Ovary (tissue), 3 donors: ENCODE results near the gene PCDHGC5.

Experiments
- EP300 ChIP-seq: sonication (generic); formaldehyde crosslinking; IDR thresholded peaks from one replicate; pipeline ENCODE4 v1.6.1; 2017; ENCODE audit warnings: antibody characterized with exemption
- POLR2A ChIP-seq: fragments of 450-650 bp; IDR thresholded peaks from one replicate; pipeline ENCODE4 v1.6.1; 2017; ENCODE audit warnings: antibody characterized with exemption, mild to moderate bottlenecking, moderate library complexity
- TF ChIP-seq, protein P1 (sequence below), 3 donors: fragments of 450-650 bp in 2 of 3; fragments of 200-600 bp in 1 of 3; IDR thresholded peaks; one replicate each; pipeline versions ENCODE4 v1.5.1 to v1.8.0; 2016 to 2022; ENCODE audit warnings: antibody characterized with exemption in 3 of 3, mild to moderate bottlenecking in 1 of 3
- donor health status: DM: no; HTN: no; CAD: no.

DNA sequence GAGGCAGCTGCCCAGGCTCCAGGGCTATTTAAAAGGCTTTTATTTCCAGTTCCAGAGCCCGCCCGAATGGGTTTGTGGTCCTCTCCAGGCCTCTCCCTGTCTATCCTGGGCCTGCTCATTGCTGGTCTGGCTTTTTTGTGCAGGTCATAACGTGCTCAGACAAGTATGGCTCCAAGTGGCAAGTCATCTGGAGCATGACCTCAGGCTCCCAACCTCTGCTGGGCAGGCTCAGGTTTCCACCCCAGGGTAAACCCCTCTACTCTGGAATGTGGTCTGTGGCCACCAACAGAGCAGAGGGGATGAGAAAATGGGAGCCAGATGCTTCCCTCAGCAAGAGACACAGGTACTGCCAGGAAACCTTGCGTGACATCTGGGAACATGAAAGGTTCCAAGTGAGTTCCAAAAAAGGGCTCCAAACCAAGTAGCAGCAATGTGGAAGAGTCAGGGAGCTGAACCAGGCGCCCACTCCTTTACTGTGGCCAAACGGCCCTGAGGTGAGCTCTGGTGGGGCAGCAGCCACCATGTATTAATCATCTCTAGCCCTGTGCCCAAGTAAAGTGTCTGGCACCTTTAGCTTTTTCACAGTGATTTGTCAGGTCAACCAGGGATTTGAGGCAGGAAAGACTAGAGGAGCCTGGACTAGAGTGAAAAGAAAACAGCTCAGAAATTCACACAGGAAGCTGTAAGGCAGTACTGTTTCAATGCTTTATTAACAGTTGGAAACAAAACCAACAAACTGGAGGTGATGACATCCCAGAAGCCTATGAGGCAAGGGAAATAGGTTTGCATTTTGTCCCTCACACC lies 25.7 kb downstream of the PCDHGC5 start:
- TF ChIP-seq, protein P1, sequence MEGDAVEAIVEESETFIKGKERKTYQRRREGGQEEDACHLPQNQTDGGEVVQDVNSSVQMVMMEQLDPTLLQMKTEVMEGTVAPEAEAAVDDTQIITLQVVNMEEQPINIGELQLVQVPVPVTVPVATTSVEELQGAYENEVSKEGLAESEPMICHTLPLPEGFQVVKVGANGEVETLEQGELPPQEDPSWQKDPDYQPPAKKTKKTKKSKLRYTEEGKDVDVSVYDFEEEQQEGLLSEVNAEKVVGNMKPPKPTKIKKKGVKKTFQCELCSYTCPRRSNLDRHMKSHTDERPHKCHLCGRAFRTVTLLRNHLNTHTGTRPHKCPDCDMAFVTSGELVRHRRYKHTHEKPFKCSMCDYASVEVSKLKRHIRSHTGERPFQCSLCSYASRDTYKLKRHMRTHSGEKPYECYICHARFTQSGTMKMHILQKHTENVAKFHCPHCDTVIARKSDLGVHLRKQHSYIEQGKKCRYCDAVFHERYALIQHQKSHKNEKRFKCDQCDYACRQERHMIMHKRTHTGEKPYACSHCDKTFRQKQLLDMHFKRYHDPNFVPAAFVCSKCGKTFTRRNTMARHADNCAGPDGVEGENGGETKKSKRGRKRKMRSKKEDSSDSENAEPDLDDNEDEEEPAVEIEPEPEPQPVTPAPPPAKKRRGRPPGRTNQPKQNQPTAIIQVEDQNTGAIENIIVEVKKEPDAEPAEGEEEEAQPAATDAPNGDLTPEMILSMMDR (IDR thresholded peaks at IDR 0.05): no peak
- TF ChIP-seq POLR2A: no peak
- TF ChIP-seq EP300: no peak
